ENCODE measurements around the gene PSD2.

PSD2 gene

GRCh38 chr5:139807647-139808030, 12.0 kb downstream of the PSD2 start:
- TF ChIP-seq POLR2A (IDR thresholded peaks at IDR 0.05; ENCODE audit: extremely low read depth, insufficient read length) (no peak), CTCF (IDR thresholded peaks at IDR 0.05; ENCODE audit: low read depth, low read length) (no peak), MAX (IDR thresholded peaks at IDR 0.05; ENCODE audit: low read depth, low read length) (no peak), MYC (IDR thresholded peaks at IDR 0.05; ENCODE audit: low read depth, low read length) (no peak)
- DNase-seq (ENCODE audit: low read depth) = no peak
- H3K4me3 ChIP-seq (ENCODE audit: low read depth, low read length) = no peak overlapping the region

- TF ChIP-seq MAX (IDR thresholded peaks at IDR 0.05; ENCODE audit: low read depth, low read length) (peak; percentile 28; the same call in 1 of the 2 replicates), MYC (IDR thresholded peaks at IDR 0.05; ENCODE audit: low read depth, low read length) (no peak), POLR2A (IDR thresholded peaks at IDR 0.05; ENCODE audit: extremely low read depth, insufficient read length) (no peak)
- peak; percentile 54 for DNase-seq (ENCODE audit: low read depth)
- no peak overlapping the region for H3K4me3 ChIP-seq (ENCODE audit: low read depth, low read length)
These were observed 13.1 kb downstream of the PSD2 start for GRCh38 chr5:139808481-139809330.

GRCh38 chr5:139809331-139809810, 13.8 kb downstream of the PSD2 start:
- no peak for TF ChIP-seq CTCF (IDR thresholded peaks at IDR 0.05; ENCODE audit: low read depth, low read length)
- TF ChIP-seq MYC (IDR thresholded peaks at IDR 0.05; ENCODE audit: low read depth, low read length) = no peak
- TF ChIP-seq MAX (IDR thresholded peaks at IDR 0.05; ENCODE audit: low read depth, low read length) = no peak
- no peak for TF ChIP-seq POLR2A (IDR thresholded peaks at IDR 0.05; ENCODE audit: extremely low read depth, insufficient read length)
- no peak overlapping the region for H3K4me3 ChIP-seq (ENCODE audit: low read depth, low read length)
- DNase-seq (ENCODE audit: low read depth) = no peak

GRCh38 chr5:139810341-139811273, 15.0 kb downstream of the PSD2 start:
- TF ChIP-seq CTCF (IDR thresholded peaks at IDR 0.05; ENCODE audit: low read depth, low read length) (no peak), MAX (IDR thresholded peaks at IDR 0.05; ENCODE audit: low read depth, low read length) (no peak), POLR2A (IDR thresholded peaks at IDR 0.05; ENCODE audit: extremely low read depth, insufficient read length) (no peak), MYC (IDR thresholded peaks at IDR 0.05; ENCODE audit: low read depth, low read length) (no peak)
- no peak overlapping the region for H3K4me3 ChIP-seq (ENCODE audit: low read depth, low read length)
- DNase-seq (ENCODE audit: low read depth) = no peak

GRCh38 chr5:139811274-139811607, 15.6 kb downstream of the PSD2 start:
- no peak for DNase-seq (ENCODE audit: low read depth)
- TF ChIP-seq MYC (IDR thresholded peaks at IDR 0.05; ENCODE audit: low read depth, low read length) (no peak), POLR2A (IDR thresholded peaks at IDR 0.05; ENCODE audit: extremely low read depth, insufficient read length) (no peak), MAX (IDR thresholded peaks at IDR 0.05; ENCODE audit: low read depth, low read length) (no peak), CTCF (IDR thresholded peaks at IDR 0.05; ENCODE audit: low read depth, low read length) (no peak)
- H3K4me3 ChIP-seq (ENCODE audit: low read depth, low read length) = no peak overlapping the region

Data from NB4 (cell line).